ENCODE results near the gene MAGI2. TPM values are rescaled to one million over a fixed set of nuclear protein-coding genes. Genes with fewer than 3 reads are reported as not detected.
A peak's percentile ranks its signal among the peaks of the same experiment; 100 is the strongest.

MAGI2 gene
- total RNA-seq, 3 donors from 2014 or later (not counting 1 experiment from before 2014, with no cell fraction given) = 0.09 to 0.48 (median 0.27) TPM

DNA sequence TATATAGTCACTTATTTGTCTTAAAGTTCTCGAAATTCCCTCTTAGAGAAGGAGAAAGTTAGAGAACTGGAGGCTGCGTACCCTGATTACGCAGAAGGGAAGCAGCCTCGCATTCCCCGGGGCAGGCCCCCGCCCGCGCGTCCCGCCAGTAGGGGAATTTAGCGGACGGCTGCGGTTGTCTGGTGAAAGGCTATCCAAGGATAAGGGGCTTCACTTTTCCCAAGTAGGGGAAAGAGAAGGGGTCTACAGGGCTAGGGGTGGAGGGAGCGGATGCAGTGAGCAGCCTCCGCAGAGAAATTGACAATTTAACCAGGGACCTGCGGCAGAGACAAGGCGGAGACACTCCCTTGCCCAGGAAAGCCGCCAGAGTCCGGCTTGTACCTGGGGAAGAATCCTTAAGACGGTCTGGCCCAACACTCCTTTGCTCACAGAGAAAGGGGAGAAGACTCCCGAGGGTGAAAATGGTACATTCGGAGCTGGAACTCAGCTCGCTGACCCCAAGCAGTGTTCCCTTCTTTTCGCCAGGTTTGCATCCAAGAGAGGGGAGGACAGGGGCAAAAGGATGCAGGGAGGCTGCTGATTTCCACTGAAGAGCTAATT lies 994 bp upstream of the MAGI2 start:
- Histone ChIP-seq H3K4me1 (ENCODE audit: control insufficient read depth, insufficient read depth, low read length) (peaks cover 12% of the 10 kb centered on the region), H3K36me3 (ENCODE audit: control insufficient read depth, insufficient read depth, low read length) (no peaks in the 10 kb centered on the region), H3K9me3 (ENCODE audit: control insufficient read depth, insufficient read depth, low read length) (peaks cover 7% of the 10 kb centered on the region), H3K27ac (ENCODE audit: low read length) (no peak overlapping the region), H3K27me3 (ENCODE audit: control insufficient read depth, insufficient read depth, low read length) (peaks cover 15% of the 10 kb centered on the region), H3K4me3 (ENCODE audit: low read length) (no peak overlapping the region)
- intact Hi-C loops (cut with micrococcal nuclease) = no loop called here
- WGBS (ENCODE audit: insufficient coverage) = 16% methylated on average over 23 of the region's 24 CpGs
- DNase-seq (no peak), ATAC-seq (no peak)
- no peak overlapping the region for H3K27ac Mint-ChIP-seq
- H3K9me3 Mint-ChIP-seq = peaks cover 5 to 8% of the 10 kb centered on the region in 2 donors
- H3K27me3 Mint-ChIP-seq (ENCODE audit: low read depth in 2 of 2) = peaks cover 24 to 47% of the 10 kb centered on the region in 2 donors
- H3K4me3 Mint-ChIP-seq = no peak overlapping the region
- TF ChIP-seq, protein P1, sequence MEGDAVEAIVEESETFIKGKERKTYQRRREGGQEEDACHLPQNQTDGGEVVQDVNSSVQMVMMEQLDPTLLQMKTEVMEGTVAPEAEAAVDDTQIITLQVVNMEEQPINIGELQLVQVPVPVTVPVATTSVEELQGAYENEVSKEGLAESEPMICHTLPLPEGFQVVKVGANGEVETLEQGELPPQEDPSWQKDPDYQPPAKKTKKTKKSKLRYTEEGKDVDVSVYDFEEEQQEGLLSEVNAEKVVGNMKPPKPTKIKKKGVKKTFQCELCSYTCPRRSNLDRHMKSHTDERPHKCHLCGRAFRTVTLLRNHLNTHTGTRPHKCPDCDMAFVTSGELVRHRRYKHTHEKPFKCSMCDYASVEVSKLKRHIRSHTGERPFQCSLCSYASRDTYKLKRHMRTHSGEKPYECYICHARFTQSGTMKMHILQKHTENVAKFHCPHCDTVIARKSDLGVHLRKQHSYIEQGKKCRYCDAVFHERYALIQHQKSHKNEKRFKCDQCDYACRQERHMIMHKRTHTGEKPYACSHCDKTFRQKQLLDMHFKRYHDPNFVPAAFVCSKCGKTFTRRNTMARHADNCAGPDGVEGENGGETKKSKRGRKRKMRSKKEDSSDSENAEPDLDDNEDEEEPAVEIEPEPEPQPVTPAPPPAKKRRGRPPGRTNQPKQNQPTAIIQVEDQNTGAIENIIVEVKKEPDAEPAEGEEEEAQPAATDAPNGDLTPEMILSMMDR (IDR thresholded peaks at IDR 0.05) = no peak
- H3K36me3 Mint-ChIP-seq = peaks cover 12% of the 10 kb centered on the region
- H3K4me1 Mint-ChIP-seq = peaks cover 0 to 13% of the 10 kb centered on the region in 2 donors

DNA sequence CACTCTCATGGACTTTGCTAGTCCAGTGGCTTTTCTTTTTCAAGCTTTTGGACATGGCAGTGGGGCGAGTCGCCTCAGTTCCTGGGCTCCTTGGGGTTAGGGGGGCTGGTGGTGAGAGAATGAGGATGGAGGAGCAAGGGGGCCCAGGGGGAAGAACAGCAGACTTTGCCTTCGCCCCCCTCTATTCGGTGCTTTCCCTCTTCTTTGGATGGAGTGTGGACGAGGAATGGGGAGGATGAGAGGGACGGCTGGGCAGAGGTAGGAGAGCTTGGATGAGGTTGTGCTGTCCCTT lies 255 bp downstream of the MAGI2 start:
- H3K4me1 Mint-ChIP-seq = peaks cover 0 to 13% of the 10 kb centered on the region in 2 donors
- TF ChIP-seq, protein P1 (IDR thresholded peaks at IDR 0.05) = no peak
- Histone ChIP-seq H3K4me3 (ENCODE audit: low read length) (no peak overlapping the region), H3K27ac (ENCODE audit: low read length) (no peak overlapping the region), H3K36me3 (ENCODE audit: control insufficient read depth, insufficient read depth, low read length) (no peaks in the 10 kb centered on the region), H3K27me3 (ENCODE audit: control insufficient read depth, insufficient read depth, low read length) (peaks cover 15% of the 10 kb centered on the region), H3K4me1 (ENCODE audit: control insufficient read depth, insufficient read depth, low read length) (peaks cover 12% of the 10 kb centered on the region), H3K9me3 (ENCODE audit: control insufficient read depth, insufficient read depth, low read length) (peaks cover 7% of the 10 kb centered on the region)
- no peak for ATAC-seq
- no peak overlapping the region for H3K27ac Mint-ChIP-seq
- peak overlapping the region; percentile 28 for H3K4me3 Mint-ChIP-seq
- 0% methylated on average over 6 of the region's 6 CpGs for WGBS (ENCODE audit: insufficient coverage)
- H3K36me3 Mint-ChIP-seq = peaks cover 9% of the 10 kb centered on the region
- peaks cover 24 to 47% of the 10 kb centered on the region in 2 donors for H3K27me3 Mint-ChIP-seq (ENCODE audit: low read depth in 2 of 2)
- intact Hi-C loops (cut with micrococcal nuclease) = no loop called here
- DNase-seq = no peak
- peaks cover 7% of the 10 kb centered on the region in 2 donors for H3K9me3 Mint-ChIP-seq

DNA sequence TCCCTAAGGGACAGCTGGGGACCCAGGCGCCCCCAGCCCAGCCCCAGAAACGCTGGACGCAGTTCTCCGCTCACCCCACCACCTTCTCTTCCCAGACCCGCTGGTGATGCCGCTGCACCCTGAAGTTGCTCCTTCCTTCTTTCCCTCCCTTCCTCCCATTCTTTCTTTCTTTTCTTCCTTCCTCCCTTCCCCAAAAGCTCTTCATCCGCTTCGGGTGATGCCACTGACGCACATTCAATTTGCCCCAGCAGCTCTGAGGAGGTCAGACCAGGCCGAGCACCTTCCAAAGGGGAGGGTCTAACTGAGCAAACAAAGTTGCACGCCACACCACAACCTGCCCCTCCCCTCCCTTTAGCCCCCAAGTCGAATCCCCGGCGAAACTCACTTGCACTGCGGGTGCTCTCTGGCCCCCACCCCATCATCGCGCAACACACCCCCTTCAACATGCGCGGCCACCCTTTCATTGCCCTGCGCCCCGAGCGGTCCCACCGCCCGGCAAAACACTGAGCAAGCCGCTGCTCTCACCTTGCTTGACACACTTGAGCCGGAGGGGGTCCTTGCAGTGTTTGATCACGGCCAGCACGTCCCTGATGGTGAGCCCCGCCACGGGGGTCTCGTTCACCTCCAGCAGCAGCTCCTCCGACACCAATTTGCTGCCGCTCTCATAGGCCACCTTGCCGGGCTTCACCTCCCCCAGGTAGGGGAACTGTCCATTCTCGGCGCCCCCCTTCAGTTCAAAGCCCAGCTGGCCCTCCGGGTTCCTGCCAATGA lies 787 bp downstream of the MAGI2 start:
- Mint-ChIP-seq H3K27ac (no peak overlapping the region), H3K4me1 (peaks cover 0 to 13% of the 10 kb centered on the region in 2 donors), H3K4me3 (no peak overlapping the region), H3K9me3 (peaks cover 3 to 4% of the 10 kb centered on the region in 2 donors), H3K27me3 (ENCODE audit: low read depth in 2 of 2) (peaks cover 24 to 47% of the 10 kb centered on the region in 2 donors), H3K36me3 (peaks cover 4% of the 10 kb centered on the region)
- TF ChIP-seq, protein P1 (IDR thresholded peaks at IDR 0.05) = no peak
- Histone ChIP-seq H3K27ac (ENCODE audit: low read length) (no peak overlapping the region), H3K27me3 (ENCODE audit: control insufficient read depth, insufficient read depth, low read length) (peaks cover 15% of the 10 kb centered on the region), H3K4me3 (ENCODE audit: low read length) (no peak overlapping the region), H3K9me3 (ENCODE audit: control insufficient read depth, insufficient read depth, low read length) (peaks cover 7% of the 10 kb centered on the region), H3K36me3 (ENCODE audit: control insufficient read depth, insufficient read depth, low read length) (no peaks in the 10 kb centered on the region), H3K4me1 (ENCODE audit: control insufficient read depth, insufficient read depth, low read length) (peaks cover 12% of the 10 kb centered on the region)
- intact Hi-C loops (cut with micrococcal nuclease) = no loop called here
- DNase-seq (no peak), ATAC-seq (no peak)
- 1% methylated on average over 37 of the region's 37 CpGs for WGBS (ENCODE audit: insufficient coverage)

Measured in natural killer cell (primary cell).